Esophagus squamous epithelium (tissue), 5 donors: ENCODE results near the gene SDC4. TPM values are rescaled to one million over a fixed set of nuclear protein-coding genes. Genes with fewer than 3 reads are reported as not detected.
A peak's percentile ranks its signal among the peaks of the same experiment; 100 is the strongest.

ENCODE experiments used
- DNase-seq: peaks from one replicate; lab custom pipeline; 2025; lab: John Stamatoyannopoulos, UW
- H3K27ac ChIP-seq, 4 donors: fragments of 200-600 bp; sonication (generic); one replicate each; pipeline ENCODE4 v1.5.1; 2016 to 2019; ENCODE audit warnings: mild to moderate bottlenecking in 1 of 4
- H3K27me3 ChIP-seq, 4 donors: fragments of 200-600 bp; sonication (generic); 1 replicate in 3 of 4; 2 replicates in 1 of 4; pipeline versions ENCODE4 v1.5.1 to v1.6.0; 2017 to 2021; ENCODE audit warnings: antibody characterized with exemption in 1 of 4
- H3K36me3 ChIP-seq, 3 donors: fragments of 200-600 bp; sonication (generic); one replicate each; pipeline ENCODE4 v1.5.1; 2016 to 2019
- H3K4me1 ChIP-seq, 3 donors: fragments of 200-600 bp; sonication (generic); one replicate each; pipeline ENCODE4 v1.5.1; 2017 to 2019
- H3K4me3 ChIP-seq, 4 donors: fragments of 200-600 bp; sonication (generic); 1 replicate in 3 of 4; 2 replicates in 1 of 4; pipeline ENCODE4 v1.5.1; 2016 to 2019; ENCODE audit warnings: mild to moderate bottlenecking in 2 of 4, moderate library complexity in 1 of 4
- H3K9me3 ChIP-seq, 3 donors: fragments of 200-600 bp; sonication (generic); one replicate each; pipeline ENCODE4 v1.5.1; 2016 to 2019
- POLR2A ChIP-seq, 4 donors: fragments of 450-650 bp; IDR thresholded peaks; one replicate each; pipeline ENCODE4 v1.6.1; 2017; ENCODE audit warnings: antibody characterized with exemption in 4 of 4, mild to moderate bottlenecking in 4 of 4, moderate library complexity in 3 of 4
- WGBS, 2 donors: methylation state at CpG; one replicate each; pipeline ENCODE4 v1.1.5; 2018; 5-methylcytosine and 5-hydroxymethylcytosine counted together
- intact Hi-C: fragments of 100-400 bp; cut with DNase I; formaldehyde crosslinking; loops from one replicate; pipeline ENCODE4 v1.15.0; 2022
- total RNA-seq, 4 donors: library from RNA; depleted of rRNA; stranded (reverse); fragments of >200 nt; gene quantifications; one replicate each; pipeline ENCODE4 v1.1.0, GENCODE V29; 2016
- TF ChIP-seq, protein P1 (sequence below), 6 experiments: fragments of 450-650 bp in 4 of 6; fragments of 200-600 bp in 2 of 6; sonication (generic) in 2 of 6; IDR thresholded peaks; one replicate each; pipeline ENCODE4 v1.5.1; 2016 to 2019; ENCODE audit warnings: antibody characterized with exemption in 6 of 6, mild to moderate bottlenecking in 4 of 6, moderate library complexity in 4 of 6
- donor health status: DM: yes; HTN: yes; CAD: no.

SDC4 gene
- total RNA-seq, 4 donors from 2014 or later: 88.1 to 174 (median 120) TPM

- H3K27ac ChIP-seq: no peak overlapping the region
- DNase-seq: no peak
- peaks cover 0 to 92% (median 0%) of the 10 kb centered on the region in 4 donors for H3K27me3 ChIP-seq
- H3K4me1 ChIP-seq: peaks cover 0 to 35% (median 6%) of the 10 kb centered on the region in 3 donors
- H3K9me3 ChIP-seq: no peaks in the 10 kb centered on the region
- H3K4me3 ChIP-seq: no peak overlapping the region
- intact Hi-C loops: no loop called here
- TF ChIP-seq POLR2A (IDR thresholded peaks at IDR 0.05): no peak
- TF ChIP-seq, protein P1, sequence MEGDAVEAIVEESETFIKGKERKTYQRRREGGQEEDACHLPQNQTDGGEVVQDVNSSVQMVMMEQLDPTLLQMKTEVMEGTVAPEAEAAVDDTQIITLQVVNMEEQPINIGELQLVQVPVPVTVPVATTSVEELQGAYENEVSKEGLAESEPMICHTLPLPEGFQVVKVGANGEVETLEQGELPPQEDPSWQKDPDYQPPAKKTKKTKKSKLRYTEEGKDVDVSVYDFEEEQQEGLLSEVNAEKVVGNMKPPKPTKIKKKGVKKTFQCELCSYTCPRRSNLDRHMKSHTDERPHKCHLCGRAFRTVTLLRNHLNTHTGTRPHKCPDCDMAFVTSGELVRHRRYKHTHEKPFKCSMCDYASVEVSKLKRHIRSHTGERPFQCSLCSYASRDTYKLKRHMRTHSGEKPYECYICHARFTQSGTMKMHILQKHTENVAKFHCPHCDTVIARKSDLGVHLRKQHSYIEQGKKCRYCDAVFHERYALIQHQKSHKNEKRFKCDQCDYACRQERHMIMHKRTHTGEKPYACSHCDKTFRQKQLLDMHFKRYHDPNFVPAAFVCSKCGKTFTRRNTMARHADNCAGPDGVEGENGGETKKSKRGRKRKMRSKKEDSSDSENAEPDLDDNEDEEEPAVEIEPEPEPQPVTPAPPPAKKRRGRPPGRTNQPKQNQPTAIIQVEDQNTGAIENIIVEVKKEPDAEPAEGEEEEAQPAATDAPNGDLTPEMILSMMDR (IDR thresholded peaks at IDR 0.05): no peak
- no peaks in the 10 kb centered on the region for H3K36me3 ChIP-seq
- 40 to 76% methylated on average over 2 to 3 of the region's 3 CpGs for WGBS, 2 donors
Observed at GRCh38 chr20:45309075-45309474, 39.1 kb downstream of the SDC4 start.

DNA sequence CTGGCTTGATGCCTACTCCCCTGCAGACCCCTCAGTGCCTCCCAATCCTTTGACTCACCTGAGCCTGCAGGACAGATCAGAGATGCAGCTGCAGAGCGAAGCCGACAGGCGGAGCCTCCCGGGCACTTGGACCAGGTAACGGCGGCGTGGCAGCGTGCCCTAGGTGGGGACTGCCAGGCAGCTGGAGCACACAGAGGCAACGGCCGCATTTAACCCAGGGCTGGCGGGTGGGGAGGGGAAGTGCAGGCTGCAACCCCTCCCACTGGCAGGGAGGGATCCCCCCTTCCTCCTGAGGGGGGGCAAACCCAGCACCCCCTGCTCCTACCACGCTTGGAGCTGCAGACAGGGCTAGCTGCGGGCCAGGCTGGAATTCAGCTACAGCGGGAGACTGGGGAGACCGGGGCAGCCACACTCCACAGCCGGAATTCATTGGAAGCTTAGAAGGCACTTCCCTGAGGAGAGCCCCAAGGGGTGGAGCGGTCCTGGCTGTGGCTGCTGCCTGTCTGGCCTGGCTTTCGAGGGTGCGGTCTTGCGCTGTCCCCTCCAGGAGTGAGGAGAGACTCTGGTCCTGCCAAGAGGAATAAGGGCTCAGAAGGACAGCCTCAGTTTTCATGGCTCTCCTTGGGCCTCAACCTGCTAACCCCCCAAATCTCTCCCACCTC, 40.0 kb downstream of the SDC4 start, which contains the start of gene MATN4:
Gene MATN4, minus strand, starts transcription at position 183 of the 662 bp plus-strand sequence. CDS start 2,717 bp downstream, outside the sequence.
- peaks cover 0 to 92% (median 0%) of the 10 kb centered on the region in 4 donors for H3K27me3 ChIP-seq
- no peak within 1 kb of the TSS for H3K27ac ChIP-seq
- H3K4me1 ChIP-seq: peaks cover 0 to 35% (median 6%) of the 10 kb centered on the region in 3 donors
- H3K36me3 ChIP-seq: no peaks in the 10 kb centered on the region
- intact Hi-C loops: no loop called here
- TF ChIP-seq POLR2A (IDR thresholded peaks at IDR 0.05): no peak
- TF ChIP-seq, protein P1 (IDR thresholded peaks at IDR 0.05): peak in 5 of 6 experiments; percentile 13 to 44 (median 33)
- H3K4me3 ChIP-seq: peak within 1 kb of the TSS in 1 of 4 donors; percentile 28
- 54% methylated on average over 3 of the region's 20 CpGs; no CpG with 5 or more reads in 1 of the 2 donors for WGBS, 2 donors
- H3K9me3 ChIP-seq: no peaks in the 10 kb centered on the region
- DNase-seq: no peak

- intact Hi-C loops: no loop called here
- no peaks in the 10 kb centered on the region for H3K9me3 ChIP-seq
- H3K4me3 ChIP-seq: no peak overlapping the region
- peaks cover 0 to 91% (median 0%) of the 10 kb centered on the region in 4 donors for H3K27me3 ChIP-seq
- WGBS, 2 donors: 55 to 60% methylated on average over 9 to 11 of the region's 16 CpGs
- H3K27ac ChIP-seq: no peak overlapping the region
- peaks cover 0 to 35% (median 6%) of the 10 kb centered on the region in 3 donors for H3K4me1 ChIP-seq
- no peak for DNase-seq
- TF ChIP-seq POLR2A (IDR thresholded peaks at IDR 0.05): no peak
- TF ChIP-seq, protein P1 (IDR thresholded peaks at IDR 0.05): no peak
- H3K36me3 ChIP-seq: no peaks in the 10 kb centered on the region
Observed at GRCh38 chr20:45307076-45307640, 41.1 kb downstream of the SDC4 start.

DNA sequence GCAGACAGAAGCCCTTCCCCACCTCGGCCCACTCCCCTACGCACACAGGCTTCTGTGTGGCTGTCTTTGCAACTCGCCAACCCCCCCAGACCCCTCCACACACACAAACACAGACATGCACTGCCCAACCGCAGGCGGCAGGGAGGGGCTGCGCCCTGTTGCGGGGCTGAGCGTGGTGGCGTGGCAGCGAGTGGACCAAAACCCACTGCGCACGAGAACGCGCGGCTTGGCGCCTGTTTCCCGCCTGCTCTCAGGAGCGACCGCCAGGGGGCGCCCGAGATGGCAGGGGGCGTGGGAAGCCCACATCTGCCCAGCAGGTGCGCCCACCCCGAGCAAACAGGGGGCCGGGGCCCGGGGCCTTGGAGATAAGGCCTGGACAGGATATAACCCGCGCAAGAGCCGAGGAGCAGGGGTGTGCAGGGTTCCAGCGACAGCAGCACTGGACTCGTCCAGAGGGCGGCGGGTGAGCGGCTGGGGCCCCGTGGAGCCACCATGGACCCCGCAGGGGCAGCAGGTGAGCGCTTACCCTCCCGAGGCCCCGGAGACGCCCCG, 41.7 kb downstream of the SDC4 start, which contains the start of gene RBPJL:
Gene RBPJL, plus strand, starts transcription at position 410 of the 552 bp plus-strand sequence. Its CDS starts 83 bp downstream, at position 493.
- peaks cover 0 to 85% (median 0%) of the 10 kb centered on the region in 4 donors for H3K27me3 ChIP-seq

More for the DNA sequence above, 41.7 kb downstream of the SDC4 start, which contains the start of gene RBPJL:
- Histone ChIP-seq H3K9me3 (no peaks in the 10 kb centered on the region), H3K4me3 (peak within 1 kb of the TSS in 1 of 4 donors; percentile 19), H3K27ac (no peak within 1 kb of the TSS), H3K36me3 (no peaks in the 10 kb centered on the region), H3K4me1 (peaks cover 0 to 31% (median 6%) of the 10 kb centered on the region in 3 donors)
- TF ChIP-seq, protein P1 (IDR thresholded peaks at IDR 0.05): peak in 5 of 6 experiments; percentile 40 to 72 (median 61)
- TF ChIP-seq POLR2A (IDR thresholded peaks at IDR 0.05): no peak
- 2 to 36% methylated on average over 12 to 19 of the region's 41 CpGs for WGBS, 2 donors
- DNase-seq: no peak
- intact Hi-C loops: no loop called here
